ENCODE measurements around the gene RNF19B.
"Not testable (repeated sequence)": the region's sequence is repeated elsewhere in the genome, so short reads cannot be mapped to it uniquely, and the experiment has no call there.

RNF19B gene

GRCh38 chr1:32931760-32932159 is 32.8 kb downstream of the RNF19B start:
- DNase-seq (ENCODE audit: low read depth), result no peak

GRCh38 chr1:32929366-32929765 is 35.2 kb downstream of the RNF19B start:
- DNase-seq (ENCODE audit: low read depth), result no peak

- no peak for DNase-seq (ENCODE audit: low read depth)
Measured at GRCh38 chr1:32928715-32929114, 35.9 kb downstream of the RNF19B start.

GRCh38 chr1:32928285-32928684 is 36.3 kb downstream of the RNF19B start:
- DNase-seq (ENCODE audit: low read depth), result no peak

- no peak for DNase-seq (ENCODE audit: low read depth)
Measured at GRCh38 chr1:32927441-32927840, 37.2 kb downstream of the RNF19B start.

GRCh38 chr1:32926562-32926961 is 38.0 kb downstream of the RNF19B start:
- no peak for DNase-seq (ENCODE audit: low read depth)

GRCh38 chr1:32925403-32926162 is 39.0 kb downstream of the RNF19B start:
- peak; percentile 4 for DNase-seq (ENCODE audit: low read depth)

GRCh38 chr1:32924881-32925344 is 39.7 kb downstream of the RNF19B start:
- DNase-seq (ENCODE audit: low read depth), result no peak

- DNase-seq (ENCODE audit: low read depth), result peak; percentile 7
Measured at GRCh38 chr1:32920833-32921232, 43.8 kb downstream of the RNF19B start.

GRCh38 chr1:32919811-32920733 is 44.5 kb downstream of the RNF19B start:
- no peak for DNase-seq (ENCODE audit: low read depth)

GRCh38 chr1:32918179-32918578 is 46.4 kb downstream of the RNF19B start:
- DNase-seq (ENCODE audit: low read depth), result no peak

- no peak for DNase-seq (ENCODE audit: low read depth)
Measured at GRCh38 chr1:32917521-32917920, 47.1 kb downstream of the RNF19B start.

- DNase-seq (ENCODE audit: low read depth), result no peak
Measured at GRCh38 chr1:32915766-32916706, 48.6 kb downstream of the RNF19B start.

- DNase-seq (ENCODE audit: low read depth), result no peak
Measured at GRCh38 chr1:32910319-32910718, 54.3 kb downstream of the RNF19B start.

- DNase-seq (ENCODE audit: low read depth), result no peak
Measured at GRCh38 chr1:32907435-32907834, 57.2 kb downstream of the RNF19B start.

- no peak for DNase-seq (ENCODE audit: low read depth)
Measured at GRCh38 chr1:32906654-32907053, 58.0 kb downstream of the RNF19B start.

GRCh38 chr1:32905588-32905987 is 59.0 kb downstream of the RNF19B start:
- not testable (repeated sequence) for DNase-seq (ENCODE audit: low read depth)

- no peak for DNase-seq (ENCODE audit: low read depth)
Measured at GRCh38 chr1:32904797-32905196, 59.8 kb downstream of the RNF19B start.

- no peak for DNase-seq (ENCODE audit: low read depth)
Measured at GRCh38 chr1:32903991-32904785, 60.4 kb downstream of the RNF19B start.

- no peak for DNase-seq (ENCODE audit: low read depth)
Measured at GRCh38 chr1:32902535-32902920, 62.1 kb downstream of the RNF19B start.
